A549 (cell line): Measurements from ENCODE around the gene PLCXD3. TPM values are rescaled to one million over a fixed set of nuclear protein-coding genes. Genes with fewer than 3 reads are reported as not detected.

ENCODE experiments used
- ATAC-seq, 2 experiments: fragments of 200-7000 bp in 1 of 2; fragments of >200 bp in 1 of 2; cut with Nextera tagmentation in 1 of 2; cut with Tn5 transposase in 1 of 2; 3 replicates each; pipeline versions ENCODE4 v1.8.0 to v1.9.1; 2018 to 2020; ENCODE audit warnings: mild to moderate bottlenecking in 1 of 2, moderate library complexity in 1 of 2
- CTCF ChIA-PET: fragments of 300-600 bp; sonication (Branson Sonifier 250); formaldehyde crosslinking; extraction: SDS; loops from one replicate; lab custom pipeline; 2021; ENCODE audit warnings: antibody characterized with exemption, inconsistent platforms; lab: Yijun Ruan, JAX
- POLR2A ChIA-PET: fragments of 350-600 bp; formaldehyde crosslinking; extraction: SDS; loops from one replicate; lab custom pipeline; 2021; ENCODE audit warnings: antibody characterized with exemption, inconsistent platforms; lab: Yijun Ruan, JAX
- DNase-seq, 2 experiments: peaks; one replicate each; pipeline versions ENCODE4 v3.0.0 to v3.0.0-alpha.2; 2011 to 2016; ENCODE audit warnings: low read depth in 1 of 2, low spot score in 1 of 2
- FAIRE-seq: peaks from 2 replicates; lab custom pipeline; 2011; peaks lifted over from hg19 to GRCh38; lab: Jason Lieb, UNC
- H3K27ac ChIP-seq, 2 experiments: fragments of >200 bp; sonication (Bioruptor Twin); formaldehyde crosslinking; 3 replicates each; pipeline ENCODE4 v1.5.1; 2016 to 2017
- H3K4me1 ChIP-seq: fragments of >200 bp; sonication (Bioruptor Twin); formaldehyde crosslinking; 3 replicates; pipeline ENCODE4 v1.6.1; 2016
- H3K4me2 ChIP-seq: fragments of >200 bp; sonication (Bioruptor Twin); formaldehyde crosslinking; 3 replicates; pipeline ENCODE4 v1.6.1; 2016
- H3K4me3 ChIP-seq: fragments of >200 bp; sonication (Bioruptor Twin); formaldehyde crosslinking; 3 replicates; pipeline ENCODE4 v1.5.1; 2016
- H3K9me3 ChIP-seq: fragments of >200 bp; sonication (Bioruptor Twin); formaldehyde crosslinking; 3 replicates; pipeline ENCODE4 v1.6.1; 2016
- CBX2 ChIP-seq: fragments of 200-600 bp; sonication (generic); IDR thresholded peaks from 2 replicates; pipeline ENCODE4 v1.6.1; 2016; ENCODE audit warnings: low read depth, mild to moderate bottlenecking, borderline replicate concordance
- CEBPB ChIP-seq, 2 experiments: fragments of >200 bp in 1 of 2; sonication (Bioruptor Twin) in 1 of 2; formaldehyde crosslinking in 1 of 2; IDR thresholded peaks; 2 replicates each; pipeline ENCODE4 v1.6.1; 2012 to 2016
- CHD4 ChIP-seq: fragments of 200-600 bp; sonication (generic); IDR thresholded peaks from 2 replicates; pipeline ENCODE4 v1.6.1; 2016; ENCODE audit warnings: antibody characterized with exemption, mild to moderate bottlenecking, borderline replicate concordance
- EHF ChIP-seq: fragments of 250-450 bp; sonication (Bioruptor Pico); IDR thresholded peaks from 2 replicates; pipeline ENCODE4 v1.5.0; 2020; ENCODE audit warnings: mild to moderate bottlenecking
- HDAC2 ChIP-seq: fragments of 200-600 bp; sonication (generic); IDR thresholded peaks from 2 replicates; pipeline ENCODE4 v1.6.1; 2016
- HOXA7 ChIP-seq: fragments of 250-450 bp; sonication (Bioruptor Pico); IDR thresholded peaks from 2 replicates; pipeline ENCODE4 v1.5.0; 2020; ENCODE audit warnings: mild to moderate bottlenecking, moderate library complexity
- KDM5A ChIP-seq: fragments of 200-600 bp; sonication (generic); IDR thresholded peaks from 2 replicates; pipeline ENCODE4 v1.6.1; 2016; ENCODE audit warnings: antibody characterized with exemption, mild to moderate bottlenecking
- MAFK ChIP-seq: fragments of 450-650 bp; IDR thresholded peaks from 2 replicates; pipeline ENCODE4 v1.6.1; 2014; ENCODE audit not compliant: partially characterized antibody
- MAZ ChIP-seq: fragments of 150-350 bp; IDR thresholded peaks from 2 replicates; pipeline ENCODE4 v1.6.1; 2014; ENCODE audit warnings: antibody characterized with exemption, low read depth, low read length, borderline replicate concordance
- NFE2L2 ChIP-seq: fragments of 150-350 bp; conservative IDR thresholded peaks from 2 replicates; pipeline ENCODE4 v1.6.1; 2014; ENCODE audit warnings: low read length
- POLR2A ChIP-seq: IDR thresholded peaks from 2 replicates; pipeline ENCODE4 v1.6.1; 2012; ENCODE audit warnings: mild to moderate bottlenecking, low read length
- POLR2AphosphoS2 ChIP-seq: conservative IDR thresholded peaks from 2 replicates; pipeline ENCODE4 v1.6.1; 2012; ENCODE audit warnings: low read length, improper control_type of control experiment, inconsistent platforms
- RFX5 ChIP-seq: fragments of 450-650 bp; IDR thresholded peaks from 2 replicates; pipeline ENCODE4 v1.7.1; 2014; ENCODE audit warnings: antibody characterized with exemption, mild to moderate bottlenecking, moderate library complexity
- SREBF2 ChIP-seq: fragments of 450-650 bp; IDR thresholded peaks from 2 replicates; pipeline ENCODE4 v1.6.1; 2014; ENCODE audit warnings: mild to moderate bottlenecking, moderate library complexity
- TP53 ChIP-seq: fragments of 250-450 bp; sonication (Bioruptor Pico); IDR thresholded peaks from 2 replicates; pipeline ENCODE4 v1.5.0; 2021; ENCODE audit warnings: mild to moderate bottlenecking, moderate library complexity
- ZNF302 ChIP-seq: fragments of 250-450 bp; sonication (Bioruptor Pico); IDR thresholded peaks from 2 replicates; pipeline ENCODE4 v1.9.0; 2021; ENCODE audit warnings: inconsistent platforms, mild to moderate bottlenecking, moderate library complexity
- ZSCAN20 ChIP-seq: fragments of 250-450 bp; sonication (Bioruptor Pico); IDR thresholded peaks from 2 replicates; pipeline ENCODE4 v1.8.0; 2022; ENCODE audit warnings: mild to moderate bottlenecking, moderate library complexity
- WGBS: methylation state at CpG from one replicate; pipeline ENCODE4 v1.1.6; 2017; ENCODE audit errors: missing lambda C conversion rate; 5-methylcytosine and 5-hydroxymethylcytosine counted together
- polyA plus RNA-seq, 4 experiments: library from polyadenylated mRNA; depleted of rRNA in 3 of 4; stranded (reverse); fragments of >200 nt; fragmentation: RNase III in 1 of 4; extraction: RNeasy Plus Mini Kit Qiagen cat#74134 plus additional on column Dnase treatment in 1 of 4; gene quantifications; 2 replicates in 3 of 4; 3 replicates in 1 of 4; pipeline ENCODE4 v1.2.3, GENCODE V29; 2011 to 2017
- TF ChIP-seq, protein P1 (sequence below): IDR thresholded peaks from 2 replicates; pipeline ENCODE4 v1.6.1; 2012
- TF ChIP-seq, protein P2 (sequence below): fragments of >200 bp; sonication (Bioruptor Twin); formaldehyde crosslinking; IDR thresholded peaks from 3 replicates; pipeline ENCODE4 v1.5.1; 2016
- TF ChIP-seq, protein P3 (sequence below): fragments of 150-350 bp; IDR thresholded peaks from 2 replicates; pipeline ENCODE4 v1.6.1; 2014; ENCODE audit warnings: low read depth, mild to moderate bottlenecking, low read length
- TF ChIP-seq, protein P4 (sequence below): fragments of 250-450 bp; sonication (Bioruptor Pico); IDR thresholded peaks from 2 replicates; pipeline ENCODE4 v1.5.0; 2021; ENCODE audit warnings: mild to moderate bottlenecking, moderate library complexity, borderline replicate concordance

PLCXD3 gene
- polyA plus RNA-seq, 2 of the 4 experiments (the other 2 are of a cell fraction), result 1.2 to 1.6 TPM

DNA sequence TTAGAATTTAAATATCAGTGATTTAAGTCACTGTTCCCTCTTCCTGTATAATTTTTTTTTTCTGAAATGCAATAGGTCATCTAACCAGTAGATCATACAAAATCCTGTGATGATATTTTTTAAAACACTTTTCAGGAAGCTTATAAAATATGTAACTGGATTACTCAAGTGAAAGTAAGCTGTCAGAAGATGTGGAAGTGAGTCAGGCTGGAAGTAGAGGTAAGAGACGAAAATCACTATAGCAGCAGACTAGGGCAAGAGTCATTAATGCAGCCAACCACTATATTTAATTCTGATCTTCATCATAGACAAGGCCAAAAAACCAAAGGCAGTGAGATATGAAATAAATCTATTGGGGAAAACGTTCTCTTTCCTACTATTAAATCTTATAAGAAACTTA lies 231.4 kb downstream of the PLCXD3 start:
- FAIRE-seq, result no peak
- ChIA-PET CTCF (no interaction called here), POLR2A (no interaction called here)
- Histone ChIP-seq H3K9me3 (no peaks in the 10 kb centered on the region), H3K4me1 (no peaks in the 10 kb centered on the region), H3K4me3 (no peak overlapping the region), H3K27ac (no peak overlapping the region), H3K4me2 (no peak overlapping the region)
- ATAC-seq, result no peak
- TF ChIP-seq EHF (CRISPR knock-in tag) (no peak), HDAC2 (no peak), ZNF302 (CRISPR knock-in tag) (no peak)
- TF ChIP-seq, protein P1, sequence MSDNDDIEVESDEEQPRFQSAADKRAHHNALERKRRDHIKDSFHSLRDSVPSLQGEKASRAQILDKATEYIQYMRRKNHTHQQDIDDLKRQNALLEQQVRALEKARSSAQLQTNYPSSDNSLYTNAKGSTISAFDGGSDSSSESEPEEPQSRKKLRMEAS, result no peak
- TF ChIP-seq, protein P2, sequence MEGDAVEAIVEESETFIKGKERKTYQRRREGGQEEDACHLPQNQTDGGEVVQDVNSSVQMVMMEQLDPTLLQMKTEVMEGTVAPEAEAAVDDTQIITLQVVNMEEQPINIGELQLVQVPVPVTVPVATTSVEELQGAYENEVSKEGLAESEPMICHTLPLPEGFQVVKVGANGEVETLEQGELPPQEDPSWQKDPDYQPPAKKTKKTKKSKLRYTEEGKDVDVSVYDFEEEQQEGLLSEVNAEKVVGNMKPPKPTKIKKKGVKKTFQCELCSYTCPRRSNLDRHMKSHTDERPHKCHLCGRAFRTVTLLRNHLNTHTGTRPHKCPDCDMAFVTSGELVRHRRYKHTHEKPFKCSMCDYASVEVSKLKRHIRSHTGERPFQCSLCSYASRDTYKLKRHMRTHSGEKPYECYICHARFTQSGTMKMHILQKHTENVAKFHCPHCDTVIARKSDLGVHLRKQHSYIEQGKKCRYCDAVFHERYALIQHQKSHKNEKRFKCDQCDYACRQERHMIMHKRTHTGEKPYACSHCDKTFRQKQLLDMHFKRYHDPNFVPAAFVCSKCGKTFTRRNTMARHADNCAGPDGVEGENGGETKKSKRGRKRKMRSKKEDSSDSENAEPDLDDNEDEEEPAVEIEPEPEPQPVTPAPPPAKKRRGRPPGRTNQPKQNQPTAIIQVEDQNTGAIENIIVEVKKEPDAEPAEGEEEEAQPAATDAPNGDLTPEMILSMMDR, result no peak
- WGBS, result 39% methylated on average over 2 of the region's 2 CpGs
- DNase-seq, result no peak

DNA sequence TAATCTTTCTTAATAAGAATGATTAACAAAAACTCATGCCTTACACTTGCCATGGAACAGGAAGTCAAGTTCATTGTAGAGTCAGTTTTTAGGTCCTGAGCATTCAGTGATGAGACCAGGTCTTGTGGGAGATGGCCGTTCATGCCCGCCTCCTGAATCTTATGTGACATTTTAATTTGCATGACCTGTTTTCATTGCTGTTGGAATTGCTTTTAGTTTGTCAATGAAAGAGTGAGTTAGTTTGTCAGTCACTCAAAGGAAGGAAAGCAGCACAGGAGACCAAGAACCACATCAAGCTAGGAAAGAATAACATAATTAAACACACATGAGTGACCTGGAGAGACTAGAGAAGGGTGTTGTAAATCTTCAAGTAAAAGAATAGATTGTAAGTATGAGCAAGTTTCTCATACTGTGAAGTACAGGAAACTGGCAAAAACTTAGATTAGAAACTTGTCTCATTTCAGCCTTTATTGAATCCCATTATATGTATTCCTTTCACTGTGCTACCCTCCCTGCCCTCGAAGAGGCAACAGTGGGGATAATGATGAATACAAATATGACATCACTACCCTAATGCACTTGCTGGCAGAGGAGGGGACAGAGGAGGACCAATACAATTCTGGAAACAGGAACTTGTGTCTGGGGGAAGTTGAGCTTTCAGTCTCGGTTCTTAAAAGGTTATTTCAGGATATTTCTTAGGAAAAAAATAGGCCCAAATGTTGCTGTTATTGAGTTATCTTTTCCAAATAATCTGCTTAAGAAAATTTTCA lies 232.7 kb downstream of the PLCXD3 start:
- Histone ChIP-seq H3K4me2 (no peak overlapping the region), H3K27ac (no peak overlapping the region), H3K4me3 (no peak overlapping the region), H3K4me1 (no peaks in the 10 kb centered on the region), H3K9me3 (no peaks in the 10 kb centered on the region)
- ATAC-seq (no peak), DNase-seq (no peak), FAIRE-seq (no peak)
- POLR2A ChIA-PET, result no interaction called here
- CTCF ChIA-PET, result interaction anchor here (1.0 kb wide), 1 partner anchor 9 kb away, joined by 3 read pairs; no protein-coding TSS in a partner anchor
- WGBS, result 63% methylated on average over 4 of the region's 4 CpGs
- TF ChIP-seq ZNF302 (CRISPR knock-in tag) (no peak), CEBPB (IDR thresholded peaks at IDR 0.05) (no peak), ZSCAN20 (CRISPR knock-in tag) (no peak), TP53 (CRISPR knock-in tag) (no peak), CHD4 (no peak), RFX5 (no peak), POLR2A (no peak), POLR2AphosphoS2 (no peak), MAFK (no peak), MAZ (no peak), SREBF2 (no peak), NFE2L2 (no peak), CBX2 (no peak), KDM5A (no peak), HOXA7 (no peak)
- TF ChIP-seq, protein P3, sequence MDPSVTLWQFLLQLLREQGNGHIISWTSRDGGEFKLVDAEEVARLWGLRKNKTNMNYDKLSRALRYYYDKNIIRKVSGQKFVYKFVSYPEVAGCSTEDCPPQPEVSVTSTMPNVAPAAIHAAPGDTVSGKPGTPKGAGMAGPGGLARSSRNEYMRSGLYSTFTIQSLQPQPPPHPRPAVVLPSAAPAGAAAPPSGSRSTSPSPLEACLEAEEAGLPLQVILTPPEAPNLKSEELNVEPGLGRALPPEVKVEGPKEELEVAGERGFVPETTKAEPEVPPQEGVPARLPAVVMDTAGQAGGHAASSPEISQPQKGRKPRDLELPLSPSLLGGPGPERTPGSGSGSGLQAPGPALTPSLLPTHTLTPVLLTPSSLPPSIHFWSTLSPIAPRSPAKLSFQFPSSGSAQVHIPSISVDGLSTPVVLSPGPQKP, result no peak
- TF ChIP-seq, protein P4, sequence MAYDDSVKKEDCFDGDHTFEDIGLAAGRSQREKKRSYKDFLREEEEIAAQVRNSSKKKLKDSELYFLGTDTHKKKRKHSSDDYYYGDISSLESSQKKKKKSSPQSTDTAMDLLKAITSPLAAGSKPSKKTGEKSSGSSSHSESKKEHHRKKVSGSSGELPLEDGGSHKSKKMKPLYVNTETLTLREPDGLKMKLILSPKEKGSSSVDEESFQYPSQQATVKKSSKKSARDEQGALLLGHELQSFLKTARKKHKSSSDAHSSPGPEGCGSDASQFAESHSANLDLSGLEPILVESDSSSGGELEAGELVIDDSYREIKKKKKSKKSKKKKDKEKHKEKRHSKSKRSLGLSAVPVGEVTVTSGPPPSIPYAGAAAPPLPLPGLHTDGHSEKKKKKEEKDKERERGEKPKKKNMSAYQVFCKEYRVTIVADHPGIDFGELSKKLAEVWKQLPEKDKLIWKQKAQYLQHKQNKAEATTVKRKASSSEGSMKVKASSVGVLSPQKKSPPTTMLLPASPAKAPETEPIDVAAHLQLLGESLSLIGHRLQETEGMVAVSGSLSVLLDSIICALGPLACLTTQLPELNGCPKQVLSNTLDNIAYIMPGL (CRISPR knock-in tag), result no peak
